ENCODE measurements around the gene ZC3H12A.

- TF ChIP-seq CTCF (IDR thresholded peaks at IDR 0.05): peak in 3 of 4 experiments; percentile 97 to 99 (median 98)
- TF ChIP-seq POLR2AphosphoS5 (IDR thresholded peaks at IDR 0.05): peak; percentile 59
Measured at GRCh38 chr1:37486680-37487618, 12.6 kb downstream of the ZC3H12A start.

All from gastroesophageal sphincter (tissue), 3 donors.